ENCODE results near the gene STUB1. TPM values are rescaled to one million over a fixed set of nuclear protein-coding genes. Genes with fewer than 3 reads are reported as not detected.

STUB1 gene
- total RNA-seq, 1 experiment from 2014 or later: 111 TPM

- intact Hi-C loops (cut with micrococcal nuclease): no loop called here
- Histone ChIP-seq H3K27ac (ENCODE audit: low read depth, low read length) (no peak overlapping the region), H3K4me2 (ENCODE audit: low read length) (no peak overlapping the region), H3K79me2 (ENCODE audit: insufficient read depth, low read length) (peaks cover 27% of the 10 kb centered on the region; the same call in 1 of the 2 replicates), H3K36me3 (ENCODE audit: control insufficient read depth in 1 of 2, insufficient read depth in 2 of 2, low read length in 2 of 2) (no peaks in the 10 kb centered on the region), H3K4me1 (ENCODE audit: control insufficient read depth in 1 of 2, insufficient read depth in 2 of 2, low read length in 2 of 2) (peaks cover 0 to 28% of the 10 kb centered on the region in 2 experiments; a peak in 3 of 4 replicates), H2AFZ (ENCODE audit: low read depth, low read length, poor library complexity, severe bottlenecking) (no peak overlapping the region), H3K9ac (ENCODE audit: low read length) (no peak overlapping the region), H3K4me3 (replicated peaks in 1 of 2; ENCODE audit: low read depth in 1 of 2, low read length in 2 of 2) (no peak overlapping the region), H3K27me3 (ENCODE audit: insufficient read depth, low read length) (no peaks in the 10 kb centered on the region), H4K20me1 (ENCODE audit: insufficient read depth) (no peaks in the 10 kb centered on the region), H3K9me2 (ENCODE audit: insufficient read depth) (no peaks in the 10 kb centered on the region), H3K9me3 (ENCODE audit: control insufficient read depth in 1 of 2, insufficient read depth in 1 of 2, low read depth in 1 of 2, low read length in 2 of 2) (no peaks in the 10 kb centered on the region)
- ChIA-PET POLR2A (no interaction called here), CTCF (no interaction called here), RAD21 (ENCODE audit: low non-redundant PET in 1 of 2, low total read pairs in 2 of 2, uncharacterized antibody in 2 of 2, unreplicated experiment in 2 of 2) (no interaction called here)
- no TSS peak for BruUV-seq (replicated peaks)
- TF ChIP-seq SP1 (IDR thresholded peaks at IDR 0.05; ENCODE audit: low read depth): no peak
- TF ChIP-seq YY1 (IDR thresholded peaks at IDR 0.05; ENCODE audit: extremely low read depth, insufficient replicate concordance, low read depth, low read length): no peak
- no peak for TF ChIP-seq SIN3A (IDR thresholded peaks at IDR 0.05; ENCODE audit: low read depth)
- TF ChIP-seq TCF7L2 (IDR thresholded peaks at IDR 0.05; ENCODE audit: borderline replicate concordance, extremely low read depth, insufficient read depth, insufficient read length): no peak
- no peak for TF ChIP-seq ZFX (IDR thresholded peaks at IDR 0.05)
- no peak for TF ChIP-seq ZNF274 (IDR thresholded peaks at IDR 0.05; ENCODE audit: low read depth, low read length)
- no peak for TF ChIP-seq REST (IDR thresholded peaks at IDR 0.05; ENCODE audit: low read depth)
- TF ChIP-seq FOSL1 (IDR thresholded peaks at IDR 0.05; ENCODE audit: low read depth): no peak
- DNase-seq (ENCODE audit: low read depth, low spot score) (no peak), ATAC-seq (no peak)
Measured at GRCh38 chr16:638836-639235, 41.4 kb upstream of the STUB1 start.
